RWPE2 (cell line): ENCODE data around the gene STAT5A.

Experiments
- ATAC-seq: fragments of 200-7000 bp; cut with Tn5 transposase; 3 replicates; pipeline ENCODE4 v1.9.1; 2021; ENCODE audit warnings: low read depth
- DNase-seq: peaks from one replicate; pipeline ENCODE4 v3.0.0-alpha.2; 2020; ENCODE audit warnings: low spot score
- H3K27ac ChIP-seq: fragments of 450-650 bp; 2 replicates; pipeline ENCODE4 v1.5.1; 2017; ENCODE audit warnings: mild to moderate bottlenecking; ENCODE audit not compliant: poor library complexity, severe bottlenecking
- H3K27me3 ChIP-seq: fragments of 250-450 bp; sonication (Bioruptor Pico); 2 replicates; pipeline ENCODE4 v1.5.1; 2021; ENCODE audit warnings: mild to moderate bottlenecking, moderate library complexity; ENCODE audit not compliant: insufficient read depth, poor library complexity, severe bottlenecking
- H3K36me3 ChIP-seq: fragments of 250-450 bp; sonication (Bioruptor Pico); 2 replicates; pipeline ENCODE4 v1.5.1; 2020; ENCODE audit warnings: low read depth, mild to moderate bottlenecking, moderate library complexity
- H3K4me1 ChIP-seq: fragments of 250-450 bp; sonication (Bioruptor Pico); 2 replicates; pipeline ENCODE4 v1.5.1; 2021; ENCODE audit warnings: mild to moderate bottlenecking, moderate library complexity; ENCODE audit not compliant: insufficient read depth, poor library complexity, severe bottlenecking
- H3K4me3 ChIP-seq: fragments of 250-450 bp; sonication (Bioruptor Pico); 2 replicates; pipeline ENCODE4 v1.5.1; 2021; ENCODE audit warnings: mild to moderate bottlenecking, moderate library complexity; ENCODE audit not compliant: severe bottlenecking
- H3K9me3 ChIP-seq: fragments of 250-450 bp; sonication (Bioruptor Pico); 2 replicates; pipeline ENCODE4 v1.5.1; 2021; ENCODE audit warnings: mild to moderate bottlenecking, moderate library complexity; ENCODE audit not compliant: severe bottlenecking
- CTCF ChIP-seq: fragments of 450-650 bp; IDR thresholded peaks from one replicate; pipeline ENCODE4 v1.5.1; 2017; ENCODE audit warnings: mild to moderate bottlenecking, moderate library complexity; ENCODE audit not compliant: poor library complexity, severe bottlenecking

STAT5A gene

GRCh38 chr17:42309986-42310786 lies 21.9 kb downstream of the STAT5A start:
- no peaks in the 10 kb centered on the region for H3K4me1 ChIP-seq
- no peaks in the 10 kb centered on the region for H3K27me3 ChIP-seq
- no peak for TF ChIP-seq CTCF
- no peaks in the 10 kb centered on the region for H3K9me3 ChIP-seq
- H3K36me3 ChIP-seq = peaks cover 3% of the 10 kb centered on the region
- ATAC-seq (no peak), DNase-seq (no peak)
- H3K4me3 ChIP-seq = no peak overlapping the region
- H3K27ac ChIP-seq = no peak overlapping the region

GRCh38 chr17:42310787-42311215 lies 22.5 kb downstream of the STAT5A start:
- H3K27ac ChIP-seq = no peak overlapping the region
- H3K9me3 ChIP-seq = no peaks in the 10 kb centered on the region
- peaks cover 10% of the 10 kb centered on the region for H3K36me3 ChIP-seq
- H3K27me3 ChIP-seq = no peaks in the 10 kb centered on the region
- no peak for DNase-seq
- no peak overlapping the region for H3K4me3 ChIP-seq
- no peak for TF ChIP-seq CTCF
- no peaks in the 10 kb centered on the region for H3K4me1 ChIP-seq
- no peak for ATAC-seq

DNA sequence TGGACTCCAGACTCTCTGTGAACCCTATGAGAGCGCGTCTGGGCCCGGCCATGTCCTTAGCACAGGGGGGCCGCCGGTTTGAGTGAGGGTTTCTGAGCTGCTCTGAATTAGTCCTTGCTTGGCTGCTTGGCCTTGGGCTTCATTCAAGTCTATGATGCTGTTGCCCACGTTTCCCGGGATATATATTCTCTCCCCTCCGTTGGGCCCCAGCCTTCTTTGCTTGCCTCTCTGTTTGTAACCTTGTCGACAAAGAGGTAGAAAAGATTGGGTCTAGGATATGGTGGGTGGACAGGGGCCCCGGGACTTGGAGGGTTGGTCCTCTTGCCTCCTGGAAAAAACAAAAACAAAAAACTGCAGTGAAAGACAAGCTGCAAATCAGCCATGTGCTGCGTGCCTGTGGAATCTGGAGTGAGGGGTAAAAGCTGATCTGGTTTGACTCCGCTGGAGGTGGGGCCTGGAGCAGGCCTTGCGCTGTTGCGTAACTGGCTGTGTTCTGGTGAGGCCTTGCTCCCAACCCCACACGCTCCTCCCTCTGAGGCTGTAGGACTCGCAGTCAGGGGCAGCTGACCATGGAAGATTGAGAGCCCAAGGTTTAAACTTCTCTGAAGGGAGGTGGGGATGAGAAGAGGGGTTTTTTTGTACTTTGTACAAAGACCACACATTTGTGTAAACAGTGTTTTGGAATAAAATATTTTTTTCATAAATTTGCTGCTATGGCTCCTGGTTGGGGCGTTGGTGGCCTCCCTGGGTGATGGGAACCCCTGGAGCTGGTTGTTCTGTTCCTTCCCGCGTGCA lies 23.1 kb downstream of the STAT5A start:
- H3K27ac ChIP-seq = no peak overlapping the region
- no peaks in the 10 kb centered on the region for H3K27me3 ChIP-seq
- DNase-seq (no peak), ATAC-seq (no peak)
- no peak overlapping the region for H3K4me3 ChIP-seq
- H3K9me3 ChIP-seq = no peaks in the 10 kb centered on the region
- no peaks in the 10 kb centered on the region for H3K4me1 ChIP-seq
- peaks cover 16% of the 10 kb centered on the region for H3K36me3 ChIP-seq
- no peak for TF ChIP-seq CTCF

- Histone ChIP-seq H3K9me3 (no peaks in the 10 kb centered on the region), H3K36me3 (peaks cover 21% of the 10 kb centered on the region), H3K4me1 (no peaks in the 10 kb centered on the region), H3K27ac (no peak overlapping the region), H3K4me3 (no peak overlapping the region), H3K27me3 (no peaks in the 10 kb centered on the region)
- TF ChIP-seq CTCF = no peak
- DNase-seq = no peak
- ATAC-seq = no peak
These were observed 23.7 kb downstream of the STAT5A start for GRCh38 chr17:42312035-42312284.
